ENCODE measurements around the gene GSG1.
"Not testable (repeated sequence)": the region's sequence is repeated elsewhere in the genome, so short reads cannot be mapped to it uniquely, and the experiment has no call there.

Gene GSG1

DNA sequence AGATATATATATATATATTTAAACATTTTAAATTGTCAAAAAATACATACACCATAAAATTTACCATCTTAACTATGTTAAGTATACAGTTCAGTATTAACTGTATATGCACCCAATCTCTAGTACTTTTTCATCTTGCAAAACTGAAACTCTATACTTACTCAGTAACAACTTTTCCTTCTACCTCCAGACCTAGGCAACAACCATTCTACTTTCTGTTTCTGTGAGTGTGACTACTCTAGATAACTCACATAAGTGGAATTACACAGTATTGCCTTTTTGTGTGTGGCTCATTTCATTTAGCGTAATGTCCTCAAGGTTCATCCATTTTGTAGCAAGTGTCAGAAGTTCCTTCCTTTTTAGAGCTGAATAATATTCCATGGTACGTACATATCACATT lies 51.0 kb downstream of the GSG1 start:
- no peak for DNase-seq

- DNase-seq, result no peak
These were observed 53.7 kb downstream of the GSG1 start for GRCh38 chr12:13049816-13050215.

DNA sequence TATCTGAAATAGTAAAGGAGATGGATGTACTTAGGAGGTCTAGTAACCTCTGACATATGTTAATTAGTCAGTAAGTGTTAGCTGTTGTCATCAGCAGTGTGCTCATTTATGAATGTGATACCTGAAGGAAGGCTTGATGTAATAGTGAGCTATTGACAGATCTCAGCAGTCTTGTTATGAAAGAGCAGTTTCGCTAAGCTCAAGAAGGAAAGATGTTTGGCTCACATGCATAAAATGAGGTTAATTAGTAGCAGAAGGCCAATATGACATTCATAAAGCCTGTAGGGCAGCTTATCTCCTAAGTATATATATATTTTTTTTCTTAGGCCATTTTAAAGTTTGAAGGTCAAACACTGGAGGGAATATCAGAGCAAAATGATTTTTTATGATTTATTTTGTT lies 56.5 kb downstream of the GSG1 start:
- no peak for DNase-seq

DNA sequence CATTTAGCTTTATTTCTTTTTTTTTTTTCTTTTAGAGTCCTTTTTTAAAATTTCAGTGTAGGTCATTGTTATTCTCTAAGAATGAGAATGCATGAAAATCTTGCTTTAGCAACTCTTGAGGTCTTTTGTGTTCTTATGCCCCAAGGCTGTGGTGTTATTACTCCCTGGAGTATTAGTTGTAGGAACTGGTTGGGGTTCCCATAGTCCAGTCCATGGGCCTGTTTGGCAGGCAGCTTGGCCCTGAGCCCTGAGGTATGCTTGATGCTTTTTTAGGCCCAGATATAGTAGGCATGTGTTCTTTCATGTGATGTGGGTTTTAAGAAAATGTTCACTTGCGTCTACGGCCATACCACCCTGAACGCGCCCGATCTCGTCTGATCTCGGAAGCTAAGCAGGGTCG lies 57.7 kb downstream of the GSG1 start:
- no peak for DNase-seq

DNA sequence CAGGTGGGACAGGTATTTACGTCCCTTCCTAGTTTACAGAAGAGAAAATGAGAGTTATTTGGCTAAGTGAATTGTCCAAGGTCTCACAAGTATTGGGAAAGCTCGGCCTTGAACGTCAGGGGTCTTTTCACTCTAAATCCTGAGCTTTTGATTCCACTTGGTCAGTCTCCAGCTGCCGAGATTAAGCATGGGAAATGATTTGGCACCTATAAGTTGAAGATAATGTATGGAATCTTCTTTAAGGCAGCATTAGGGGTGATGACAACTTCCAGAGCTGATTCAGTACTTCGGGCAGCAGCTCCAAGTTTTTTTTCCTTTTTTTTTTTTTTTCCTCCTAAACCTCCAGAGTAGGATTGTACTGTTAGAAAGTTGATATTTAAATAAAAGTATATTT lies 58.6 kb downstream of the GSG1 start:
- DNase-seq, result no peak

DNA sequence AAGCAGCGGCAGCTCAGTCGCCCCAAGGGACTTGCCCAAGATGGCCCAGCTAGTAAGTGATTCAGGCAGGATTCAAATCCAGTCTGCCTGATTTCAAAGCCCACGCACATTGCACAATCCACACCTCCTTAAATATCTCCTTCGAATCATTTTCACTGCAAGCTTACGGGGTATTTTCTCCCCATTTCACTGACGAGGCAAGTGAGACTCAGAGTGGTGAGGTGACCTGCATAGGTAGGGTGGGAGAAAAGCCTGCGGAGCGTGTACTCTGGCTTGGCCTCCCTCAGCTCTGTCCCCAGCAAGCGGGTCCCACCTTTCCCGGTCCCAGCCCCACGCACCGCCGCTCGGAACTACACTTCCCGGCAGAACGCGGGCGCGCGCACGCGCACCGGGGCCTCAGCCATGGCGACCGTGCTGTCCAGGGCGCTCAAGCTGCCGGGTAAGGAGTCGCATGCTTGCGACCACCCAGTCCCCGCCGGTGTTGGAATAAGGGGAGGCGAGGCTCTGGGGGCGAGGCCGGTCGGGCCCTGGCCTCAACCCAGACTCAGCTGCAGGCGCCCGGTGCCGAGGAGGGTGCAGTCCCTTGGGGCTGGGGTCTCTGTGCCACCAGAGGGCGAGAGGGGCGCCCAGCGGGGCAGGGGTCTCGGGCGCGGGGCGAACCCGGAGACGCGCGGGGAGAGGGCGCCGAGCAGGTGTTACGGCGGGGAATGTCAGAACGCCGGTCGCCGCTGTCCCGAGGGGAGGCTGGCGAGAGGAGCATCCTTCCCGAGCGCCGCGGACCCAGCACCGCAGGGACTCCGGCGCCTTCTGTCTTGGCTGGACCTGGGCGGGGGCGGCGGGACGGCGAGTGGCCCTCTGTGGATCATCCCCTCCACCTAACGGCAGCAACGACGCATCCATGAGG lies 59.2 kb downstream of the GSG1 start, which contains the start of gene FAM234B:
FAM234B (plus strand) TSS at position 380 of the 904 bp plus-strand sequence; CDS start at position 403, 23 bp downstream.
- DNase-seq, result peak; percentile 89

GRCh38 chr12:13042666-13043230 lies 60.7 kb downstream of the GSG1 start:
- DNase-seq, result no peak

- DNase-seq, result no peak
These were observed 62.2 kb downstream of the GSG1 start for GRCh38 chr12:13041224-13041623.

- no peak for DNase-seq
These were observed 64.0 kb downstream of the GSG1 start for GRCh38 chr12:13039328-13039956.

DNA sequence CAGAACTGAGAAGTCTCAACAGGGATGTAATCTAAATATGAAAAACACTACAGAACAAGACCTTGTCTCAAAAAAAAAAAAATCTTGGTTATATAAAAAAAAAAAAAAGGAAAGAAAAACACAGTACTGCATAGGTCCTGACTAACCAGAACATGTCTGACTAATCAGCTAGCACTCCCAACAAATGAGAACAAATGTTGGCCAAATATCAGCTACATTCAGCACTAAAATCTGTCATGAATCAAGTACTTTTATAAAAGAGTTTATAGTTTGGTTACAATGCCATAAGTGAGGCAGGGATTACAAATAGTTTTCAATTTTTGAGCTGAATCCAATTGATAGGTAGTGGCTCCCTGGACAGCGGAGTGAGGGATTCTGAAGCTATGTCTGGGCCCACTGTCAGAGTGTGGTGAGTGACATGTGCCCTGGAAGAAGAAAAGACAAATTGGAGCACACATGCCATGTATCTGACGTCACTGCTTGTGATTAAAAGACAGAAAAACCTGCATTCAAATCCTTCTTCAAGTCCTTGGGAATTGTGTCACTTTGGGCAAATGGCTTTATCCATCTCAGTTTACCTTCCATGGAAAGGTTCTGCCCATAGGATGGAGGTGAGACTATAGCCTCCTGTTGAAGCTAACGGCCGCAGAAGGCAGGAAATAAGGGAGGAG lies 64.8 kb downstream of the GSG1 start:
- DNase-seq, result no peak

GRCh38 chr12:13036881-13037280 lies 66.6 kb downstream of the GSG1 start:
- DNase-seq, result no peak

GRCh38 chr12:13035335-13035734 lies 68.1 kb downstream of the GSG1 start:
- DNase-seq, result not testable (repeated sequence)

Data from activated effector memory CD4-positive, alpha-beta T cell treated with anti-CD3 and anti-CD28 coated beads, Interleukin-2, amount 50 U/mL, for 16 hours (primary cell).